Renal cortex interstitium (tissue), 11 donors: ENCODE results near the gene CCDC85A. TPM values are rescaled to one million over a fixed set of nuclear protein-coding genes. Genes with fewer than 3 reads are reported as not detected.

Source experiments
- DNase-seq, 11 donors: peaks; one replicate each; pipeline ENCODE4 v3.0.0-alpha.2; 2013; ENCODE audit warnings: low read depth in 9 of 11, low spot score in 4 of 11; ENCODE audit errors: extremely low read depth in 1 of 11
- polyA plus RNA-seq, 3 donors: library from polyadenylated mRNA; unstranded; fragments of 120-200 nt; gene quantifications; one replicate each; pipeline ENCODE4 v1.2.1, GENCODE V29; 2013; ENCODE audit not compliant: insufficient read length in 3 of 3

CCDC85A gene
- polyA plus RNA-seq, 3 donors, result 1.1 to 2.0 (median 1.9) TPM

DNA sequence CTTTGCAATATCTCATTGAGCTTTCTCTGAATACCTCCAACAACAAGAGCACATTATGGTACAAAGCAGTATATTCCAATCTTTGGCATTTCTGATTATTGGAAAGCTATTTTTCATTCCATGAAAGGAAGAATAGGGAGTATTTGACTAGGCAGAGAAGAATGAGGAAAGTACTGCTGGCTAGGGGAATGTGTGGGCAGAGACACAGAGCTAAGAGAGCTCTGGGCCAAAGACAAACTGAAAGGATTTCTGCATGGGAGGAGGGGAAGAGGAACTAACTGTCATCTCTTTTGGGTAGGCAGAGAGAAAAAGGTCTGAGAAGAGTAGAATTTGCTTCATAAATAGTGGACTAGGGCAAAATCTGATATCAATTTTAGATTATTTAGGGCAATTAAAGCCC, 150.8 kb downstream of the CCDC85A start:
- DNase-seq, result no peak

DNA sequence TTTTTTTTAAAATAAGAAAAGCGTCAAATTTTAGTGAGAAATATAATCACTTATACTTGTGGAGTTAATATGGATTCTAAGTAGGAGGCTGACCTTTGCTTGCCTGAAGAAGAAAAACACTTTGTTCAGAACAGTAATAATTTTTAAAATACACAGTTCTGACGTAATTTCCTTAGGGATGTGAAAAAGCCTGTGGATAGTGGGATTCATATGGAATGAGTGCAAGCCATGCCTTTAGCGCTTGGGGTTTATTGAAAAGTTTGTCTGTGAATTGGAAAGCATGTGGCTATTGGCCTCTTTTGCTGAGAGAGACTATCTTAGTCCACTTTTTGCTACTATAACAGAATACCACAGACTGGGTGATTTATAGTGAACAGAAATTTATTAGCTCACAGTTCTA, 151.3 kb downstream of the CCDC85A start:
- DNase-seq, result no peak

DNA sequence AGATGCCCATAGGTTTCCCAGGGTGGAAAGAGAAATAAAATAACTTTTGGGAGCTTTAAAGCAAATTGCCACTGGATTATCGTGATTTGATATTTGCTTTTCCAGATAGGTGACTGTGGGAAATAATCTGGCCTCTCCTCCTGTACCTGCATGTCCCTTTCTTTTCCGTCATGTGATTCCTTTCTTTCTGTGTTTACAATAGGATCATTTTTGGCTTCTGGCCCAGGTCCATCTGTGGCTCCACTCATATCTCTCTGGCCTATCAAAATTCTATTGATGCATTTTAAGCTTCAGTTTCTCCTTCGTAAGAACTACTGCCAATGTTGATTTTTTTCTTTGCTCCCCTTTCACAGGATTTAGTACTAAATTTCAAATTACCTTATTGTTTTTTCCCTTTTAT, 153.6 kb downstream of the CCDC85A start:
- DNase-seq, result no peak

DNA sequence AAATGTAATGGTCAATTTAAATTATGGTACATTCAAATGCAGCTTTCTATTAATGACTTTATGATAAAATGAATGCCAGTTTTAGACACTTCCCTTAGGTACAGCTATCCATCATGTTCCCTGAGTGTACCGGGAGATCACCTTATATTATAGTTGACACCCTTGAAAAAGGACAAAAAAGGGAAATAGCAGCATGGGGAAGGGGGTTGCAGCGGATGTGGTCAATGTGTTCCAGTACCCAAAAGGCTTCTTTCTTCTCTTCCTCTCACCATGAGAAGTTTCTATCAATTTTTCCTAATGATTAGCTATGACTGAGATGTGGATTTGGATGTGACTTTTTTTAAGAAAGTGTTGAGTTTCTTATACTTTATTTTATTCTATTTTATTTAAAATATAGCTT, 154.4 kb downstream of the CCDC85A start:
- DNase-seq, result no peak

DNA sequence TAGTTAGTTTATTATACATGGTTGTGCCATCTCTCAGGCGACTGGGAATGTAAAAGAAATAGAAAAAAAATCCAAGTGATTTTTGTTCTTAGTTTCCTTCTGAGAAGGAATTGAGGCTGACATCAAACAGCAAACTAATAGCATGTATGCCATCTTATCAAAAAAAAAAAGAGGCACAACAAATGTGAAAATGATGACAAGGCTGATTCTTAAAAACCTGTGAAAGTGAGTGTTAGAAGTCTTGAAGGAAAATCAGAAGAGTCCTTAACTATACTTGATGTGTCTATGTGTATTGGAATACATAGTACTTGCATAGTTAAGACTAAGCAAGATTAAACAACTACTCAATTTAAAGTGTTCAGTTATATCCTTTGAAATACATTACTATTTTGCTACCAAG, 161.0 kb downstream of the CCDC85A start:
- DNase-seq, result no peak

DNA sequence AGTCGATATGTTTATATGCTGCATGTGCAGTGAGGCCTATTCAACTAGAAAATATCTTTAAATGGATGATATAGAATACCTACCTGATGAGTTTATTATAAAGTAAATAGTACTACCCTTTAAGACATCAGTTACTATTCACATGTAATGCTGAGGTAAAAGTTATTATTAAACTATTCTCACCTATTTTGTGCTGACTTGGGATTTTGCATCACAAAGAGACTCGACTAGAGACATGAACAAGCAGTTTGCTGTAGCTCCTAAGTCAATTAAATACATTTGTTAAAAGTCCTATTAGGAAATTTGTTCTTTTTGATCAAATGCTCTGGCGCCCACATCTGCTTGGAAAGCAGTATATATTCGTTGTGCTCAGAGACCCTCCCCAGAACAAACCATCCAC, 164.1 kb downstream of the CCDC85A start:
- DNase-seq, result no peak

DNA sequence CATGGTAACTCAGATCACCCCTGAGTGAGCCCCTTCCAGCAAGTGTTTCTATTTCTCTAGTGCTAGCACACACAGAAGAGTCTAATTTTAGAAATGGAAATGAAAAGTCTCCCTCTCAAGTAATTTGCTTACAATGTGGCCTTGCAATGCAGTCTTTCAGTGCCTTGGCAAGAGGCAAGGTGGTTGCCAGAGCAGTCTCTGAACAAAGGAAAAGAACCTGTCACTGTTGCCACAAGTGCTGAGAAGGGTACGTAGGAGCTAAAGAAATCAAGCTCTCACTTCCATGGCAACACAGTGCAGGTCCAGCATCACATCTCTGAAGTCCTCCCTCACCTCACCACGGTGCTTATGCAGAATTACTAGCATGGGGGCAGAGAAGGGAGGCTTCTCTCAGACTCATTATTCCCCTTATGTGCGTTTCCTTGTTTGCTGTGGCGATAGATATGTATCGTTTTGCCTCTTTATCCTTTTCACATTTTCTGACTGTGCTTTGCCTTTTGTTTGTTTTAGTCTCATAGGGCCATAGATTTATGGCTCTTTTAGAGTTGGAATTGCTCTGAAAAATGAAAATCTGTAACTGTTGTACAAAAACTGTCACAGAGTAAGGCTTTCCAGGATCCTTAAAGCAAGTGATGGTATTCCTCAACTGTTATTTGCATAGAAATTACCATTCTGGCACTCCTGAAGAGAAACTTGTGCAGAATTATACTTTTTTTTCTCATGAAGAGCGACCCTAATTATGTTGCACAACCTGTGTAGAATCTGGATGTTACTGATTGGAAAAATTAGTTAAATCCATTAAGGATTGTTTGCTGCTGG, 164.8 kb downstream of the CCDC85A start:
- no peak for DNase-seq

DNA sequence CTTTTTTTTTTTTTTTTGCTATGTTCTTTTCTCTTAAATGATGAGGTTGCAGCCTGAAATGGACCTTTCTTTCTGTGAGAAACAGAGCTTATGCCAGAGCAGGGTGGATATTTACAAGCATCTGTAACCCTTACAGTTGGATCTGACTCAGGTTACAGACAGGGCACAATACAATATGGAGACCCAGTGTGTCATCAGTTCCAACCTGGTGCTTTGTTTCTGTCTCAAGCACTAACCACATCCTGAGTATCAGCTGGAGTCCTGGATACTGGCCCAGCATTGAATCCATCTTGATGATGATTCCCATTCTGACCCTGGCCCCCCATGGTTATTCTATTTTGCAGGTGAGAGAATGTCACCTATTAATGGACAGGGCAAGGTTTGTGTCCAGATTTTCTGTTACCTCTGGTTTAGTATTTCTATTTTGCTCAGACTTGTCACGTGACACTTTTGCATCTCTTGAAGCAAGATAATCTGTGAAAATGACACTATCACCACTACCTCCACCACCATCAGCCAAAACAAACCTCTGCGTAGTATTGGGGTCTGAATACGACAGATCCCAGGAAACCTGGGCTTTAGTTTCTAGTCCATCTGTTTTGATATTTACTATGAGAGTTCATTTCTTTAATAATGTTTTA, 174.0 kb downstream of the CCDC85A start:
- DNase-seq, result no peak

DNA sequence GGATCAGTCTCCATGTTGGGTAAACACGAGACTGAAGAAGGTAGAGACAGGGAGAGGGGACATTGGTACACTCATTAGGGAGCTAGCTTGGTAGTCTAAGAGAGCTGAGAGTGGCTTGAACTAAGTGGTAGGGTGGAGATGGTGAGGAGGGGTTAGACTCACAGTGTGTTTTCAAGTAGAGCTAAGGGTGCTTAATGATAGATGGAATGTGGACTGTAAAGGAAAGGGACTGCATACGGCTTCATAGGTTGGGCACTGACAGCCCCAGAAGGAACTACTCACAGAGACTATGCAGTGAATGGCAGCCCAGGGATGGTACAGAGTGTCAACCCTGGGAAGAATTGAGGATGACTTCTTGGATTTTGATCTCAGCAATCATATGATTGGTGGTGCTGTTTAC, 178.1 kb downstream of the CCDC85A start:
- no peak for DNase-seq

DNA sequence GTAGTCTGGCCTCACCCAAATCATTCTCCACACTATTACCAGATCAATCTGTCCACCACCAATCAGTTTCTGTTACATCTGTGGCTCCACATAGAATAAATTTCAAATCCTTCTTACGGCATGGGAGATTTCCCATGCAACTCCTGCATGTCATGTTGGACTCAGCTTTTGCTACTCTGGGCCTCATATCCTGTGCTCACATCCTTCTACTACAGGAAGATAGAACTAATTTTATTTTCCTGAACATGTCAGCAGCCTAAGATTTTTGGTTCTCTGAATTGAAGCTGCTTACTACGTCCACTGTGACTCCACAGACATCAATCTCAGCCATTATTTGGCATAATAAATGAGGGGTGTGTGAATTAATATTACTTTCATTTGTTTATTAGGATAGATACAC, 181.1 kb downstream of the CCDC85A start:
- DNase-seq, result no peak

DNA sequence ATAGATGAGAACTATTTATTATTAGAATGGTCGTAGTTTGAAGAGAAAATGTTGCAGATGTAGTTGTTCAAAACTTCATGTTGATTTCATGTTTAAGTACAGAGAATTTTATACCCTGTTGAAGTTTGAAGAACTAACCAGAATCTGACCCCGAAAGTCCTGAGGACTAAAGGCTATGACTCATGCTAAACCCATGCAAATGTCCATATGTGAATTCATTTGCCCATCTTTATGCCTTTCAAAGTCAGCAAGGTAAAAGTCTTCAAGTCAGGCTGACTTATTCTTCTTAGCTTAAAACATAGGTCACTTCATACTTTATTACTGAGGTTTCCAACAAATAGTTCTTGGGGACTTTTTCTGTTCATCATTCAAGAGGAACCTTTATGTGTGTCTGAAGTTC, 185.5 kb downstream of the CCDC85A start:
- no peak for DNase-seq

DNA sequence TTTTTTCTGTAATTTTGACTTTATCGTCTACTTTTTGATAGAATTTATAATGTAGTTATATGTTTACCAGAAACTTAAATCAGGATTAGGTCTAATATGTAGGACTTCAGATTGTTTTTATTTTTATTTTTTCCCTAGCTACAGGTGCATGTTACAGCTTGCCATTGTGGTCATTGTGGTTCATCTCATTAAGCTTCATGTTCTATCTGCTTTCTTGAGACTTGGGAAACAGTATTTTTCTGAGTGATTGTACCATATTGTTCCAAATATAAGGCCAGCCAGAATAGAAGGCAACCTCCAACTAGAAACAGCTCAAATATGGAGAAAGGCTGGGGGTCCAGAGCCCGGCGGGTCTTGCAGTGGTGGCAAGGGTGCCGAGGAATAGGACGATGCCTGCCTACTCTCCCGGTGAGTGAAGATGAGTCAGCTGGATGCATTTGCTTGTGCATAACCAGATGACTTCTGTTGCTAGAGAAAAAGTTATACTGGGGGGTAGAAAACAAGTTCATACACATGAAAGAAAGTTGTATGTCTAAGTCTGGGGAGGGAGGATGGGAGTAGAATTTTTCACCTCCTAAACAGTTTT, 188.4 kb downstream of the CCDC85A start:
- DNase-seq, result no peak

DNA sequence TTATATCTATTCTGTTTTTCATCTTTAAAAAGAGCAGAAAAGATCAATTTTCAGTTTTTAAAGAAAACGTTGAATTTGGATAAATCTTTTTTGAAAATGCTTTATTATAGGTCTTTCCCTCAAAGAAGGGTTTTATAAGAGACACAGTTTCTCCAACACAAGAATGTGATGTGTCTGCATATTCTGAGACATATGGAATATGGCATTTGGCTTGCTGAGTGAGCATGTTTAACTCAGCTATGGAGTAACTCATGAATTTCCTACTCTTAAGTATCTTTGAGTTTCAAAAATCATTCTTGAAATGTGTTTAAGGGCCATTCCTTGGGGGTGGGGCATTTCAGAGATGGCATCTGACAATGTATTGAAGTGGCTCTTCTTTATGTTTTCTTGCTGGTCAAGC, 191.5 kb downstream of the CCDC85A start:
- DNase-seq, result no peak

DNA sequence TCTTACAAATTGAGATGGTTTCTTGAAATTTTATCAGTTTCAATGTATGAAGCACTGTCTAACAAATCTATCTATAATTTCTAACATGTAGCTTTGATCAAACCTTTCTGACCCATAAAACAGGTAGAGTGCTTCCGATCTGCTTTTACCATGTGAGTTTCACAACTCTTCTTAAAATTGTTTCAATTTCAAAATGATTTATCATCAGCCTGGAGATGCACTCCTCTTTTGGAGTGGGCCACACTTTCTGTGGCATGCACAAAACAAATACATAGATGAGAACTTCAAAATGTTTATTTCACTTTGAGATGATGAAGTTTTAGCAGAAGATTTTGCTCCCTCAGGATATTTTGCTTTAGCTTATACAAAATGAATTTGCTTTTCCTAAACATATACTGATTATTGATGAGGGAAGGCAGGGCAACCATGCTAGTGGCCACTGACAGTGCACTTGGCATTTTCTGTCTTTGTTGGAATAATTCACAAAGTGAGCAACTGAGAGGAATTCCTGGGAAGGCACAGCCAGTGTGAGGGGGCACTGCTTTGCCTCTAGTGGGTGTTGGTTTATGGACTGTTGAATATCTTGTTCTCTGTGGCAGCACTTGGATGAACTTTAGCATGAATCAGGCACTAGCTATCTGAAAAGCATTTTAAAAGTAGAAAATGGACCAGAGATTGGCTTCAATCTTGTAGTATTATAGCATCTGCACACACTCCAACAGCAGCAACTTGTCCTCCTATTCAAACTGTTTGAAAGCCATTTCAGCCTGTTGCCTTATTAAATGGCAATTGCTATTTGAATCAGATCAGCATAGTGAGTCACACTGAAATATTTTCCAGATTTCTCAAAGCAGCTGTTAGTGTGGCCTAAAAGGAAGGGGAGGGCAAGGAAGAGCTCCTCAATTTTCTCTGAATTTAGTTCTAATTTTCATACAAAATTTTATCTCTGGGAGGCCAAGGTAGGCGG, 193.2 kb downstream of the CCDC85A start:
- no peak for DNase-seq

DNA sequence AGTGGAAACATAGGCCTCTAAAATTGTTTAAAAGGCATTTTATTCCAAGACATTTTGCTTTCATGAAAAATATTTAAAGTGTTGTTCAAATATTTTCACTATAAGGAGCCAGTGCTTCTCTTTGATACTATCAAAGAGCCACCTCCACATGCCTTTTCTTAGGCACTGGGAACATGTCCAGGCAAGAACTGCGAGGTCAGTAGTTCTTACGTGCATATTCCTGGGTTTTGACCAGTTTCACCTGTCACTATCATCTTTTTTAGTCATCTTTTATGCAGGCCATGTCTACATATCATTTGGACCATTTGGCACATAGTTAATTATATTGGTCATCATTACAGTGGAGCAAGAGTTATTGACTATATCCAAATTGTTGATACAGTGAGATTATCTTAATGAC, 195.3 kb downstream of the CCDC85A start:
- DNase-seq, result no peak

DNA sequence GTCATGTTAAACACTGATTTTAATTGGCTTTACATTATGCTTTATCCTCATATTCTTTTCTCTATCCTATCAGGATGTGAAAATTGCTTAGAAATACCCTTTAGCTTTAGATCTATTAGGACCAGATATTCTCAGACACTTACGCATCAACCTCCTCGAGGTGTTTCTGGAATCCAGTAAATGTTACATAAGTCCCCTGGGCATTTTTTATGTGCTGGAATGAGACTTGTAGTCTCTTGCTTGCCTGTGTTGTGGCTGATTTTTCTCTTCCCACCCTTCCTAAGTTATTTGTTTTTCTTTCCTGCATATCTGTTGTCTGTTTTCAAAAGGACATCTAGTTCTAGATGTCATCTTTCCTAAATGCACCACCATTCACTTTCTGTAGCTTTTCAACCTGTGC, 197.1 kb downstream of the CCDC85A start:
- no peak for DNase-seq

DNA sequence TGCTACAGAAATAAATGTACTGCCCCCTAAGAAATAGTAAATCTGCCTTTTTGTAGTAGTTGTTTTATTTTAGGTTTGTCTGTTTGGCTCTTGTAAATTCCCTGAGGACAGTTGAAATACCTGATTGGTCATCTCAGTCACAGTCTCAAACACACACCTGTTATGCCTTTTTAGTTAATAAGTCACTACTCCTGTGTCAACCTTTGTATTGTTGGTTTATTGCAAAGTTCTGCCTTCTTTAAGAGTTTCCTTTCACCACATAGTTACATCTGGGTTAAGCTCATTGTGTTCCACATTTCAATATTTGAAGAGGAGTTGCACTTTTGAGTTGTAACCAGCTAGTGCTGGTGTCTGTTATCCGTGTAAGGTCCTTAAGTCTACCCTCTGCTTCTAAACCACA, 198.7 kb downstream of the CCDC85A start:
- no peak for DNase-seq

DNA sequence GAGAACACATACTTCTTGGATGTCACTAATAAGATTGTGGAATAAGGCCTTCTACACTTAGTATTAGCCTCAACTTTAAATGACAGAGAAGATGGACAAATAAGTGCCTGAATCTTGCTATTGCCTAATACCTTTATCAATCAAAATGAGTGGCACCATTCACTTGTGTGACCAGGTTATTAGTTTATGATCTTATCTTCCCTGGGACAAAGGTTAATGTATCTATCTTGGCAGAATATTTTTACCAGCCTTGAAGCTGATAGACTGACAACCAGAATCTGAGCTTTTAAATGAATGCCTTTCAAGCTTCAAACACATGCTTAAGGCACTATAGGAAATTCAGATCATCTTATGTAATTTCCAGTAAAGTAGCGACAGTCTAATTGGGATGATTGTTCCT, 202.9 kb downstream of the CCDC85A start:
- DNase-seq, result no peak

DNA sequence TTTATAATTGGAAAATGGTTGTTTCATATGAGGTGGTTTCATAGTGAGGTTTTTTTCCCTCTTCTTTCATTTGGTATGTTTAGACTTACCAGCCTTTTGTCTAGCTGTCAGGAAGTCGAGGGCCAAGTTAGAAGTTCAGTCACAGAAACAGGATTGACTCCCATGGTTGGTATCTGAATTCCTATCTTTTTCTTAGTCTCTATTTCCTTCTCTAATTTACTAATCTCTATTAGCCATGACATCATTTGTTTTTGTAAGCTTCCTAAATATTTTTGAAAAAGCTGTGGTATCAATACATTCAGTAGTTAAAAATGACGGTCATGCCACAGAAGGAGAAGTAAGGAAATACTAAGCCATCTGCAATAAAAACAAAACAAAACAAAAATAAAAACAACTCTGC, 206.9 kb downstream of the CCDC85A start:
- DNase-seq, result no peak
